ENCODE measurements around the gene CKS2.

DNA sequence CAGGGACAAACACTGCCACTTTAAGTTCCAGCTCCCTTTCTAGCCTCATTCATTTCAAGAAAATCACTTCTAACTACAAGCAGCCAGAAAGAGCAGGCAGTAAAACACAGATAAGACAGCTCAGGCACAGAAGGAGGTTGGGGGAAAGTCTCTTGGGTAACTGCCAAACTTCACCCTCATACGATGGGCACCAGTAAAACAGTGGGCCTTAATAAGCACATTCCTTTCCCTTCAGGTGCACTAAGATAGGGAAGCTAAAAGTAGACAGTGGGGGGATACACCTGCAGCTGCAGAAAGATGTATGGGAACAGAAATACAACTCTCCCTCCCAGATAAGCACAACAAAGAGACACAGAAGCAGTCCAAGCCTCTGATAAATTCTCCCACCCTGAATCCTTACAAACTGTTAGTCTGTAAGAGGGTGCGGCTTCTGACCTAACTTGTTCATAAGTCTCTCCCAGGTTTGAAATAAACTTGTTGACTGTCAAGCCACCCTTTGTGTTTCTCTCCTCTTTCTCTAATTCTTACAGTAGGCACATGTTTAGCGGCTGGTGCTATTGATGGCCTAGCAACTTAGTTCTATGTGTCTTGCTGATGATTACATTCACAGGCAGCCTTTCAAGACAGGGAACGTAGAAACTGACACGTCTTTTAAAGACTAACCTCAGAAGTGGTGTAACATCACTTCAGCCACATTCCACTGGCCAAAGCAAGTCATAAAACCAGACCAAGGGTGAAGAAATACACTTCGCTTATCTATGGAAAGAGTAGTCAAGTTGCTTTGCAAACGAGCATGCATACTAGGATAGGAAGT, 6.8 kb upstream of the CKS2 start:
- TF ChIP-seq, protein P1, sequence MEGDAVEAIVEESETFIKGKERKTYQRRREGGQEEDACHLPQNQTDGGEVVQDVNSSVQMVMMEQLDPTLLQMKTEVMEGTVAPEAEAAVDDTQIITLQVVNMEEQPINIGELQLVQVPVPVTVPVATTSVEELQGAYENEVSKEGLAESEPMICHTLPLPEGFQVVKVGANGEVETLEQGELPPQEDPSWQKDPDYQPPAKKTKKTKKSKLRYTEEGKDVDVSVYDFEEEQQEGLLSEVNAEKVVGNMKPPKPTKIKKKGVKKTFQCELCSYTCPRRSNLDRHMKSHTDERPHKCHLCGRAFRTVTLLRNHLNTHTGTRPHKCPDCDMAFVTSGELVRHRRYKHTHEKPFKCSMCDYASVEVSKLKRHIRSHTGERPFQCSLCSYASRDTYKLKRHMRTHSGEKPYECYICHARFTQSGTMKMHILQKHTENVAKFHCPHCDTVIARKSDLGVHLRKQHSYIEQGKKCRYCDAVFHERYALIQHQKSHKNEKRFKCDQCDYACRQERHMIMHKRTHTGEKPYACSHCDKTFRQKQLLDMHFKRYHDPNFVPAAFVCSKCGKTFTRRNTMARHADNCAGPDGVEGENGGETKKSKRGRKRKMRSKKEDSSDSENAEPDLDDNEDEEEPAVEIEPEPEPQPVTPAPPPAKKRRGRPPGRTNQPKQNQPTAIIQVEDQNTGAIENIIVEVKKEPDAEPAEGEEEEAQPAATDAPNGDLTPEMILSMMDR (conservative IDR thresholded peaks at IDR 0.05; ENCODE audit: low read depth in 2 of 2) = no peak
- no peak for TF ChIP-seq EZH2phosphoT487 (IDR thresholded peaks at IDR 0.05; ENCODE audit: unreplicated experiment)
- no peak for TF ChIP-seq POLR2AphosphoS5 (IDR thresholded peaks at IDR 0.05; ENCODE audit: low read depth)
- TF ChIP-seq EZH2 (IDR thresholded peaks at IDR 0.05; ENCODE audit: low read depth, unreplicated experiment) = no peak
- no peak for TF ChIP-seq ZNF114 (CRISPR knock-in tag; IDR thresholded peaks at IDR 0.05)
- no peak for TF ChIP-seq CREB1 (CRISPR knock-in tag; IDR thresholded peaks at IDR 0.05; ENCODE audit: low read depth)
- no peak for TF ChIP-seq STAT1 (IDR thresholded peaks at IDR 0.05; ENCODE audit: unreplicated experiment)
- TF ChIP-seq, protein P2, sequence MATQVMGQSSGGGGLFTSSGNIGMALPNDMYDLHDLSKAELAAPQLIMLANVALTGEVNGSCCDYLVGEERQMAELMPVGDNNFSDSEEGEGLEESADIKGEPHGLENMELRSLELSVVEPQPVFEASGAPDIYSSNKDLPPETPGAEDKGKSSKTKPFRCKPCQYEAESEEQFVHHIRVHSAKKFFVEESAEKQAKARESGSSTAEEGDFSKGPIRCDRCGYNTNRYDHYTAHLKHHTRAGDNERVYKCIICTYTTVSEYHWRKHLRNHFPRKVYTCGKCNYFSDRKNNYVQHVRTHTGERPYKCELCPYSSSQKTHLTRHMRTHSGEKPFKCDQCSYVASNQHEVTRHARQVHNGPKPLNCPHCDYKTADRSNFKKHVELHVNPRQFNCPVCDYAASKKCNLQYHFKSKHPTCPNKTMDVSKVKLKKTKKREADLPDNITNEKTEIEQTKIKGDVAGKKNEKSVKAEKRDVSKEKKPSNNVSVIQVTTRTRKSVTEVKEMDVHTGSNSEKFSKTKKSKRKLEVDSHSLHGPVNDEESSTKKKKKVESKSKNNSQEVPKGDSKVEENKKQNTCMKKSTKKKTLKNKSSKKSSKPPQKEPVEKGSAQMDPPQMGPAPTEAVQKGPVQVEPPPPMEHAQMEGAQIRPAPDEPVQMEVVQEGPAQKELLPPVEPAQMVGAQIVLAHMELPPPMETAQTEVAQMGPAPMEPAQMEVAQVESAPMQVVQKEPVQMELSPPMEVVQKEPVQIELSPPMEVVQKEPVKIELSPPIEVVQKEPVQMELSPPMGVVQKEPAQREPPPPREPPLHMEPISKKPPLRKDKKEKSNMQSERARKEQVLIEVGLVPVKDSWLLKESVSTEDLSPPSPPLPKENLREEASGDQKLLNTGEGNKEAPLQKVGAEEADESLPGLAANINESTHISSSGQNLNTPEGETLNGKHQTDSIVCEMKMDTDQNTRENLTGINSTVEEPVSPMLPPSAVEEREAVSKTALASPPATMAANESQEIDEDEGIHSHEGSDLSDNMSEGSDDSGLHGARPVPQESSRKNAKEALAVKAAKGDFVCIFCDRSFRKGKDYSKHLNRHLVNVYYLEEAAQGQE (IDR thresholded peaks at IDR 0.05; ENCODE audit: unreplicated experiment) = no peak
- no peak for TF ChIP-seq ZNF331 (CRISPR knock-in tag; IDR thresholded peaks at IDR 0.05; ENCODE audit: low read depth)
- TF ChIP-seq, protein P3, sequence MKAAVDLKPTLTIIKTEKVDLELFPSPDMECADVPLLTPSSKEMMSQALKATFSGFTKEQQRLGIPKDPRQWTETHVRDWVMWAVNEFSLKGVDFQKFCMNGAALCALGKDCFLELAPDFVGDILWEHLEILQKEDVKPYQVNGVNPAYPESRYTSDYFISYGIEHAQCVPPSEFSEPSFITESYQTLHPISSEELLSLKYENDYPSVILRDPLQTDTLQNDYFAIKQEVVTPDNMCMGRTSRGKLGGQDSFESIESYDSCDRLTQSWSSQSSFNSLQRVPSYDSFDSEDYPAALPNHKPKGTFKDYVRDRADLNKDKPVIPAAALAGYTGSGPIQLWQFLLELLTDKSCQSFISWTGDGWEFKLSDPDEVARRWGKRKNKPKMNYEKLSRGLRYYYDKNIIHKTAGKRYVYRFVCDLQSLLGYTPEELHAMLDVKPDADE (IDR thresholded peaks at IDR 0.05) = no peak
- no peak for TF ChIP-seq JUNB (IDR thresholded peaks at IDR 0.05; ENCODE audit: unreplicated experiment)
- no peak for TF ChIP-seq NANOG (IDR thresholded peaks at IDR 0.05; ENCODE audit: borderline replicate concordance)
